ENCODE measurements around the gene RPS18. TPM values are rescaled to one million over a fixed set of nuclear protein-coding genes. Genes with fewer than 3 reads are reported as not detected.

Gene RPS18
- total and polyA plus RNA-seq, 9 of the 15 experiments (the other 6 are each of a cell fraction or from before 2014, with no cell fraction given), result 5,023 to 17,516 (median 8,131) TPM

DNA sequence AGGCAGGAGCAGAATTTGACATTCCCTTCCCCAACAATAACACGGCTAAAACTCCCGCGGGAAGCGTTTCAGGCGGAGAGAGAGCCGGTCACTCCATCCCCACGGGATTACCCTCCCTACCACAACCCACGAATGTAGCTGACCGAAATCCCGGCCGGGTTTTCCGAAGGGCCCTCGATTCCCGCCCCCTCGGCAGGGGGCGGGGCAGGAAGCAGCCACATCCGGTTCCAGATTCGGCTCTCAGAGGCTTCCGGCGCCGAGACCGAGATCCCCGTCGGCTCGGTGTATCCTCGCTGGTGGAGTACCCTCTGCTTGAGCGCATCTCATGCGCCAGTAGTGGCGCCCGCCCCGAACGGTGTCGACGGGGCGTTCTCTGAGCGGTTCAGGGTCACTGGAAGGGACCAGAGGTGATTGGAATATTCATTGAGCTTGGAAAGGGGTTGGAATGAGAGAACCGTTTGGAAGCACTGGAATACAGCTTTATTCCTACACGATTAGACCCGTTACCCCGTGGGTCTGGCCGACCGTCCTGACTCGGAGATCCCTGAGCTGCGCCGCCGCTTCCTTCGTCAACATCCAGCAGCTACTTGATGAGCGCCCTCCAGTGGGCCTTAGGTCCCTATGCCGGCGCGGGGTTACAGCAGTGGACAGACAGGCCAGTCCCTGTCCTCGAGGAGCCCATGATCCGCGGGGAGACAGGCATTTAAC is 27.5 kb downstream of the RPS18 start (continued):
- TF ChIP-seq, protein P1, sequence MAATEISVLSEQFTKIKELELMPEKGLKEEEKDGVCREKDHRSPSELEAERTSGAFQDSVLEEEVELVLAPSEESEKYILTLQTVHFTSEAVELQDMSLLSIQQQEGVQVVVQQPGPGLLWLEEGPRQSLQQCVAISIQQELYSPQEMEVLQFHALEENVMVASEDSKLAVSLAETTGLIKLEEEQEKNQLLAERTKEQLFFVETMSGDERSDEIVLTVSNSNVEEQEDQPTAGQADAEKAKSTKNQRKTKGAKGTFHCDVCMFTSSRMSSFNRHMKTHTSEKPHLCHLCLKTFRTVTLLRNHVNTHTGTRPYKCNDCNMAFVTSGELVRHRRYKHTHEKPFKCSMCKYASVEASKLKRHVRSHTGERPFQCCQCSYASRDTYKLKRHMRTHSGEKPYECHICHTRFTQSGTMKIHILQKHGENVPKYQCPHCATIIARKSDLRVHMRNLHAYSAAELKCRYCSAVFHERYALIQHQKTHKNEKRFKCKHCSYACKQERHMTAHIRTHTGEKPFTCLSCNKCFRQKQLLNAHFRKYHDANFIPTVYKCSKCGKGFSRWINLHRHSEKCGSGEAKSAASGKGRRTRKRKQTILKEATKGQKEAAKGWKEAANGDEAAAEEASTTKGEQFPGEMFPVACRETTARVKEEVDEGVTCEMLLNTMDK (IDR thresholded peaks at IDR 0.05; ENCODE audit: borderline replicate concordance, insufficient read depth, low read depth, low read length, poor library complexity, severe bottlenecking), result peak; percentile 92
- TF ChIP-seq RAD51 (IDR thresholded peaks at IDR 0.05; ENCODE audit: borderline replicate concordance, low read depth) (no peak), KLF10 (CRISPR knock-in tag; IDR thresholded peaks at IDR 0.05) (no peak), MTA1 (IDR thresholded peaks at IDR 0.05; ENCODE audit: borderline replicate concordance) (no peak; the same call in 1 of the 2 replicates), FOS (IDR thresholded peaks at IDR 0.05; ENCODE audit: extremely low read depth, insufficient read length) (no peak), ZNF668 (CRISPR knock-in tag; IDR thresholded peaks at IDR 0.05) (no peak), POU5F1 (IDR thresholded peaks at IDR 0.05; ENCODE audit: borderline replicate concordance, low read depth, low read length, partially characterized antibody) (no peak), XRCC3 (IDR thresholded peaks at IDR 0.05) (no peak), TEAD4 (IDR thresholded peaks at IDR 0.05; ENCODE audit: low read length) (no peak), TEAD4 (CRISPR knock-in tag; IDR thresholded peaks at IDR 0.05; ENCODE audit: borderline replicate concordance) (peak; percentile 69; the same call in 1 of the 2 replicates), SIN3A (IDR thresholded peaks at IDR 0.05; ENCODE audit: borderline replicate concordance in 2 of 2, control insufficient read depth in 1 of 2, low read depth in 2 of 2, low read length in 2 of 2) (peak; percentile 65 to 95), STAG1 (CRISPR knock-in tag; IDR thresholded peaks at IDR 0.05; ENCODE audit: borderline replicate concordance) (no peak), TRIM25 (IDR thresholded peaks at IDR 0.05; ENCODE audit: borderline replicate concordance) (0 out of 2 replicates have a peak, but pooled peaks have one; percentile 9), BMI1 (IDR thresholded peaks at IDR 0.05; ENCODE audit: low read length) (no peak)
- TF ChIP-seq, protein P2, sequence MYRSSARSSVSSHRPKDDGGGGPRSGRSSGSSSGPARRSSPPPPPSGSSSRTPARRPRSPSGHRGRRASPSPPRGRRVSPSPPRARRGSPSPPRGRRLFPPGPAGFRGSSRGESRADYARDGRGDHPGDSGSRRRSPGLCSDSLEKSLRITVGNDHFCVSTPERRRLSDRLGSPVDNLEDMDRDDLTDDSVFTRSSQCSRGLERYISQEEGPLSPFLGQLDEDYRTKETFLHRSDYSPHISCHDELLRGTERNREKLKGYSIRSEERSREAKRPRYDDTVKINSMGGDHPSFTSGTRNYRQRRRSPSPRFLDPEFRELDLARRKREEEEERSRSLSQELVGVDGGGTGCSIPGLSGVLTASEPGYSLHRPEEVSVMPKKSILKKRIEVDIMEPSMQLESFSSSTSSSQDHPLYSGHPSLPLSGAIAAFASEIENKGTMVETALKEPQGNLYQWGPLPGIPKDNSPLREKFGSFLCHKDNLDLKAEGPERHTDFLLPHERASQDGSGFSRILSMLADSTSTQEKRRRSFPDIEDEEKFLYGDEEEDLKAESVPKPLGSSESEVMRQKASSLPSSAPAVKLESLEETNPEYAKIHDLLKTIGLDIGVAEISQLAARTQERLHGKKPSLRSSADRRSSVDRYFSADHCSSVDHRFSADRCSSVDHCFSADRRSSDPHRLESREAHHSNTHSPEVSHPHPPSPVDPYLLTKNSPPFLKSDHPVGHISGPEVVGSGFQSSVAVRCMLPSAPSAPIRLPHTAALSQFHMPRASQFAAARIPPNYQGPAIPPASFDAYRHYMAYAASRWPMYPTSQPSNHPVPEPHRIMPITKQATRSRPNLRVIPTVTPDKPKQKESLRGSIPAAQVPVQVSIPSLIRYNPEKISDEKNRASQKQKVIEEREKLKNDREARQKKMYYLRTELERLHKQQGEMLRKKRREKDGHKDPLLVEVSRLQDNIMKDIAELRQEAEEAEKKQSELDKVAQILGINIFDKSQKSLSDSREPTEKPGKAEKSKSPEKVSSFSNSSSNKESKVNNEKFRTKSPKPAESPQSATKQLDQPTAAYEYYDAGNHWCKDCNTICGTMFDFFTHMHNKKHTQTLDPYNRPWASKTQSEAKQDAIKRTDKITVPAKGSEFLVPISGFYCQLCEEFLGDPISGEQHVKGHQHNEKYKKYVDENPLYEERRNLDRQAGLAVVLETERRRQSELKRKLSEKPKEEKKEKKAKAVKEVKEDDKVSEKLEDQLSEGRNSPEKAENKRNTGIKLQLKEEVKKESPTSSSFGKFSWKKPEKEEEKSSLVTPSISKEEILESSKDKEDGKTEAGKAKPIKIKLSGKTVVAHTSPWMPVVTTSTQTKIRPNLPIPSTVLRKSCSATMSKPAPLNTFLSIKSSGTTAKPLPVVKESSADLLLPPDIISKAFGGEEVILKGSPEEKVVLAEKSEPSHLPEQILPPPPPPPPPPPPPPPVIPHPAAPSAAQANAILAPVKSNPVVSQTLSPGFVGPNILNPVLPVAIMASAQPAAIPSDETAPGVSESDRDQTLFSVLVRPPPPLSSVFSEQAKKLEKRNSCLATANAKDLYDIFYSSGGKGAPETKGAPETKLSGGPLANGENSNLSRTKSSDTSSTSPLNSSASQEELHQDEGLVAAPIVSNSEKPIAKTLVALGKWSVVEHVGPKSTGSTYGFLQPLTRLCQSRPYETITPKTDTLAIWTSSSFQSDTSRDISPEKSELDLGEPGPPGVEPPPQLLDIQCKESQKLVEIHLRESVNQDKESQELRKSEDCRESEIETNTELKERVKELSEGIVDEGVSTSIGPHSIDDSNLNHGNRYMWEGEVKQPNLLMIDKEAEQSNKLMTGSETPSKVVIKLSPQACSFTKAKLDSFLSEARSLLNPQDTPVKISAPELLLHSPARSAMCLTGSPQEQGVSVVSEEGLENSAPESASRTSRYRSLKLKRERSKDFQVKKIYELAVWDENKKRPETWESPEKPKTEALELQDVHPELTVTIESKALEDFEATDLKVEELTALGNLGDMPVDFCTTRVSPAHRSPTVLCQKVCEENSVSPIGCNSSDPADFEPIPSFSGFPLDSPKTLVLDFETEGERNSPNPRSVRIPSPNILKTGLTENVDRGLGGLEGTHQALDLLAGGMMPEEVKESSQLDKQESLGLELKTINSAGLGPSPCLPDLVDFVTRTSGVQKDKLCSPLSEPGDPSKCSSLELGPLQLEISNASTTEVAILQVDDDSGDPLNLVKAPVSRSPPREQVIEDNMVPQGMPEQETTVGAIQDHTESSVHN (IDR thresholded peaks at IDR 0.05; ENCODE audit: borderline replicate concordance in 1 of 2, low read depth in 1 of 2), result 0 out of 4 replicates have a peak, but pooled peaks of 1 of the 2 experiments have one; percentile 35

All from K562 (cell line).